PC-9 (cell line): ENCODE results near the gene CITED4. TPM values are rescaled to one million over a fixed set of nuclear protein-coding genes. Genes with fewer than 3 reads are reported as not detected.

Source experiments
- BruUV-seq: library from RNA; stranded (reverse); fragments of 400-500 nt; replicated peaks from 2 replicates; lab custom pipeline; 2021; lab: Mats Ljungman, UMichigan
- CTCF ChIA-PET: fragments of 300-600 bp; sonication (Branson Sonifier 250); formaldehyde crosslinking; loops from one replicate; lab custom pipeline; 2022; ENCODE audit warnings: antibody characterized with exemption; lab: Charles Lee
- POLR2A ChIA-PET: fragments of 300-600 bp; sonication (Branson Sonifier 250); formaldehyde crosslinking; loops from one replicate; lab custom pipeline; 2022; ENCODE audit warnings: antibody characterized with exemption; ENCODE audit not compliant: unreplicated experiment; lab: Charles Lee
- DNase-seq, 2 experiments: peaks; one replicate each; pipeline versions ENCODE4 v3.0.0 to v3.0.0-alpha.2; 2015 to 2022; ENCODE audit warnings: mixed read lengths in 1 of 2
- H2AFZ ChIP-seq: fragments of 200-600 bp; sonication (generic); 2 replicates; pipeline ENCODE4 v1.8.1; 2017; ENCODE audit warnings: antibody characterized with exemption
- H3F3A ChIP-seq: fragments of 200-600 bp; sonication (generic); 2 replicates; pipeline ENCODE4 v1.8.1; 2017; ENCODE audit warnings: antibody characterized with exemption, mild to moderate bottlenecking, low read depth; ENCODE audit not compliant: insufficient read depth
- H3K27ac ChIP-seq: fragments of 200-600 bp; sonication (generic); 2 replicates; pipeline ENCODE4 v1.6.1; 2016; ENCODE audit warnings: mixed run types
- H3K27me3 ChIP-seq: fragments of 200-600 bp; sonication (generic); 2 replicates; pipeline ENCODE4 v1.6.1; 2016; ENCODE audit warnings: low read depth, mixed run types; ENCODE audit not compliant: insufficient read depth
- H3K36me3 ChIP-seq: fragments of 200-600 bp; sonication (generic); 2 replicates; pipeline ENCODE4 v1.6.1; 2016; ENCODE audit warnings: low read depth, mixed run types
- H3K4me1 ChIP-seq: fragments of 200-600 bp; sonication (generic); replicated peaks from 2 replicates; pipeline ENCODE4 v1.6.1; 2016; ENCODE audit warnings: mixed run types; ENCODE audit not compliant: insufficient read depth
- H3K4me2 ChIP-seq: fragments of 200-600 bp; sonication (generic); 2 replicates; pipeline ENCODE4 v1.6.1; 2017; ENCODE audit warnings: mixed run types
- H3K4me3 ChIP-seq: fragments of 200-600 bp; sonication (generic); 2 replicates; pipeline ENCODE4 v1.6.1; 2016; ENCODE audit warnings: mixed run types
- H3K79me2 ChIP-seq: fragments of 200-600 bp; sonication (generic); 2 replicates; pipeline ENCODE4 v1.6.1; 2017; ENCODE audit warnings: low read depth, mixed run types
- H3K9me2 ChIP-seq: fragments of 200-600 bp; sonication (generic); 2 replicates; pipeline ENCODE4 v1.8.1; 2017; ENCODE audit warnings: mild to moderate bottlenecking; ENCODE audit not compliant: insufficient read depth
- H3K9me3 ChIP-seq: fragments of 200-600 bp; sonication (generic); 2 replicates; pipeline ENCODE4 v1.8.1; 2016; ENCODE audit warnings: low read depth; ENCODE audit not compliant: insufficient read depth
- H4K20me1 ChIP-seq: fragments of 200-600 bp; sonication (generic); 2 replicates; pipeline ENCODE4 v1.8.1; 2017; ENCODE audit not compliant: insufficient read depth
- EZH2 ChIP-seq: fragments of 200-600 bp; sonication (generic); IDR thresholded peaks from 2 replicates; pipeline ENCODE4 v1.8.0; 2017; ENCODE audit warnings: antibody characterized with exemption, low read depth
- intact Hi-C: fragments of 100-400 bp; cut with micrococcal nuclease; formaldehyde crosslinking; loops from one replicate; pipeline ENCODE4 v1.10.0; 2022; ENCODE audit not compliant: unreplicated experiment
- total RNA-seq: library from RNA; stranded (reverse); gene quantifications from 2 replicates; pipeline ENCODE4 v1.2.3, GENCODE V29; 2021
- TF ChIP-seq, protein P1 (sequence below): fragments of 200-600 bp; sonication (generic); conservative IDR thresholded peaks from 2 replicates; pipeline ENCODE4 v1.6.1; 2017; ENCODE audit warnings: mixed run types, antibody characterized with exemption, mild to moderate bottlenecking, moderate library complexity

The CITED4 gene
- total RNA-seq, 1 experiment from 2014 or later, result 67.5 TPM

DNA sequence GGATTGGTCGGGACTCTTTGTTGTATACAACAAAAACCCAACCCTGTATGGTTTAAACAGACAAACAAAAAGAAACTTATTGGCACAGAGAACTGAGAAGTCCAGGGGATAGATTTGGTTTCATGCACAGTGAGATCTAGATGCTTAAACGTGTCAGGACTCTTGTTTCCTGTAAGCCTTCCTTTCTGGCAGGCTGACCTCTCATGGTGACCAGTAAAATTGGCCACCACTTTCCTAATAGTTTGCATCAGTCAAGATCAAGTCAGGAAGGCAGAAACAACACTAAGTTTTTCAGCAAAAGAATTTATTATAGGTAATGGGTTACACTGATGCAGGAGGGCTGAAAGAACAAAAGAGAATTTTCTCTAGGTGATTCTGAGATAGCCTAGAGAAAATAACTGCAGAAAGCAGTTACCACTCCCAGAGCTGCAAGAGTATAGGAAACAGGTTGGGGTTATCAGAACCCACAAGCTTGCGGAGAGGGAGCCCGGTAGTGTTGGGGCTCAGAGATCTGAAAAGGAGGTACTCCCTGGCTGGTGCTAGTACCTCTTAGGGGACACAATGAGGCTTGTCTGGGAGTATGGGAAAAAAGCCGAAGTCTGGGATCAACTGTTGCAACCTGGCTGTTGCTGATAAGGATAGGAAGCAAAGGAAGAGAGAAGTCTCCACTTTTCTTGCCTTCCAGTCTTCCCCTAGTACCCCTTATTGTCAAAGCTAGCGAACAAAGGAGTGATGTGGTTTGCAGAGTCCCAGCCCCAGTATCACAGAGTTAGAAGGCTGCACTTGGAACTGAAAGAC is 21.4 kb downstream of the CITED4 start:
- Histone ChIP-seq H3K4me3 (no peak overlapping the region), H3K4me2 (no peak overlapping the region), H3K27me3 (no peaks in the 10 kb centered on the region), H3K79me2 (no peaks in the 10 kb centered on the region), H3K36me3 (no peaks in the 10 kb centered on the region), H3K9me2 (no peaks in the 10 kb centered on the region), H3F3A (no peaks in the 10 kb centered on the region), H3K9me3 (no peaks in the 10 kb centered on the region), H3K4me1 (no peaks in the 10 kb centered on the region), H3K27ac (no peak overlapping the region), H2AFZ (no peak overlapping the region), H4K20me1 (no peaks in the 10 kb centered on the region)
- intact Hi-C loops, result loop anchor here (10.0 kb wide), 1 partner anchor 404 kb away; the partner anchor contains the start of gene SCMH1
- TF ChIP-seq, protein P1, sequence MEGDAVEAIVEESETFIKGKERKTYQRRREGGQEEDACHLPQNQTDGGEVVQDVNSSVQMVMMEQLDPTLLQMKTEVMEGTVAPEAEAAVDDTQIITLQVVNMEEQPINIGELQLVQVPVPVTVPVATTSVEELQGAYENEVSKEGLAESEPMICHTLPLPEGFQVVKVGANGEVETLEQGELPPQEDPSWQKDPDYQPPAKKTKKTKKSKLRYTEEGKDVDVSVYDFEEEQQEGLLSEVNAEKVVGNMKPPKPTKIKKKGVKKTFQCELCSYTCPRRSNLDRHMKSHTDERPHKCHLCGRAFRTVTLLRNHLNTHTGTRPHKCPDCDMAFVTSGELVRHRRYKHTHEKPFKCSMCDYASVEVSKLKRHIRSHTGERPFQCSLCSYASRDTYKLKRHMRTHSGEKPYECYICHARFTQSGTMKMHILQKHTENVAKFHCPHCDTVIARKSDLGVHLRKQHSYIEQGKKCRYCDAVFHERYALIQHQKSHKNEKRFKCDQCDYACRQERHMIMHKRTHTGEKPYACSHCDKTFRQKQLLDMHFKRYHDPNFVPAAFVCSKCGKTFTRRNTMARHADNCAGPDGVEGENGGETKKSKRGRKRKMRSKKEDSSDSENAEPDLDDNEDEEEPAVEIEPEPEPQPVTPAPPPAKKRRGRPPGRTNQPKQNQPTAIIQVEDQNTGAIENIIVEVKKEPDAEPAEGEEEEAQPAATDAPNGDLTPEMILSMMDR, result no peak
- TF ChIP-seq EZH2, result no peak
- ChIA-PET CTCF (no interaction called here), POLR2A (no interaction called here)
- no TSS peak for BruUV-seq
- DNase-seq, result no peak

DNA sequence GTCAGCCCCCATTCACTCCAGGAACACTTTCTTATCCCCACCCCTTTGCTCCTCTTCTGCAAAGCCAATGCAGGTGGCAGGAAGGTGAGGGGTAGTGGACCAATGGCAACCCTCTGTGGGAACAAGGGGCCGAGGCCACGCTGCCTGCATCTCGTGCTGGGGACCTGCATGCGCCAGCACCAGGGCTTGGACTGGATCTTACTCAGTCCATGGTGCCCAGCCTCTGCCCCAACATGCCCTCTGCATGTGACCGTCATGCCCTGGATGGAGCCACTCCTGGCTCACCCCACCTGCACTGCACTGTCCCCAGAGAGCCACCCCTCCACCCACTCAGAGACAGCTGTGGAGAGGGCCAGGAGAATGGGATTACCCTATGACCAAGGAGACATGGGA is 22.2 kb downstream of the CITED4 start:
- DNase-seq, result no peak
- Histone ChIP-seq H3K4me1 (no peaks in the 10 kb centered on the region; the same call in 1 of the 2 replicates), H3F3A (no peaks in the 10 kb centered on the region), H3K9me3 (no peaks in the 10 kb centered on the region), H3K4me2 (no peak overlapping the region), H3K36me3 (no peaks in the 10 kb centered on the region), H3K79me2 (no peaks in the 10 kb centered on the region), H2AFZ (no peak overlapping the region), H4K20me1 (no peaks in the 10 kb centered on the region), H3K4me3 (no peak overlapping the region), H3K27ac (no peak overlapping the region), H3K27me3 (no peaks in the 10 kb centered on the region), H3K9me2 (no peaks in the 10 kb centered on the region)
- intact Hi-C loops, result loop anchor here (10.0 kb wide), 1 partner anchor 405 kb away; the partner anchor contains the start of gene SCMH1
- no peak for TF ChIP-seq EZH2
- TF ChIP-seq, protein P1, result no peak
- no TSS peak for BruUV-seq
- CTCF ChIA-PET, result no interaction called here
- POLR2A ChIA-PET, result no interaction called here

DNA sequence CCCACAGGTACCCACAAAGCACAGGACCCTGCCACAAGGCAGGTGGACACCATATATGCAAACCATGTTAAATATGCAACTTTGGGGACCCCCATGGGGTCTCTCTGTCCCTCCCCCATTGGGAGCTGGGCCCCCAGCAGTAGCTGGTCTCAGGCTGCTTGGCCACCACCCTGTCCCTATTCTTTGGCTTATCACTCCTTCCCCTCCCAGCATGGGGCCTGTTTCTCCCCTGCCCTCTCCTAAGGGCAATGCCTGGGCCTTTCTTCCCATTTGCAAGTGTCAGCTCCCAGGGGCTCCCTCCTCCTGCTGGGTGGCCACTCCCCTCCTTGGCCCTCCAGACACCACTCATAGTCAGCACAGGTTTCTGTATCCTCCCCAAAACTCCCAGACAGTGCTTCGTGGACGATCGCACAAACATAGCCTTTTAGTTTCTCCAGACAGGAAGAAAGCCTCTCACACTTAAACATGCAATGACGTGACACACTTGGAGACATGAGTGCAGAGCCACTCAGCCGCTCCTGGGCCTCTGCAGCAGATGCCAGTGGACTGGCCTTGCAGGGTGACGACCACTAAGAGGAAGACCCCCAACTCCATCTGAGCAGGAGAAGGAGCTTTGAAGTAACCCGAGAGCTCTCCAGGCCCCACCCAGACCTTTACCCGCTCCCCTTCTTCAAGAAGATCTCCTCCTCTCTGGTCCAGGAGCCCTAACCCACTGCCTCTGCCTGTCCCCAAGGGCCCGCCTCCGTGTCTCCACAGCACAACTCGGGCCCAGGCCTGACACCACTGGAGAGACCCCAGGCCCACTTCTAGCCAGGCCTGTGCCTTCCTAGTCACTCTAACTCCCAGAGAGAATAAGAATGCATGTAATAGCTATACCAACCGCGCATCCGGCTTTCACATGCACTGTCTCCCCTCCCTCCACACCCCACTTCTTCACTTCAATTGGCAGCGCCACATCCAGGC is 22.9 kb downstream of the CITED4 start:
- H3K9me3 ChIP-seq, result no peaks in the 10 kb centered on the region
- H3K4me1 ChIP-seq, result no peaks in the 10 kb centered on the region; the same call in 1 of the 2 replicates
- no peaks in the 10 kb centered on the region for H3K36me3 ChIP-seq
- H4K20me1 ChIP-seq, result no peaks in the 10 kb centered on the region
- CTCF ChIA-PET, result no interaction called here
- no peaks in the 10 kb centered on the region for H3K27me3 ChIP-seq
- POLR2A ChIA-PET, result no interaction called here
- DNase-seq, result no peak
- H3K4me3 ChIP-seq, result no peak overlapping the region
- H3K9me2 ChIP-seq, result no peaks in the 10 kb centered on the region
- no peak overlapping the region for H3K27ac ChIP-seq
- intact Hi-C loops, result no loop called here
- TF ChIP-seq EZH2, result no peak
- TF ChIP-seq, protein P1, result no peak
- BruUV-seq, result no TSS peak
- no peak overlapping the region for H3K4me2 ChIP-seq
- no peaks in the 10 kb centered on the region for H3K79me2 ChIP-seq
- no peak overlapping the region for H2AFZ ChIP-seq
- H3F3A ChIP-seq, result no peaks in the 10 kb centered on the region
